Inflammatory macrophage treated with lipopolysaccharide for 1 hour (primary cell): ENCODE data around the gene RPRML.
"Not testable (repeated sequence)": the region's sequence is repeated elsewhere in the genome, so short reads cannot be mapped to it uniquely, and the experiment has no call there.

ENCODE experiments used
- DNase-seq, 2 donors: peaks; one replicate each; pipeline ENCODE4 v3.0.0-alpha.2; 2020 to 2022

The RPRML gene

GRCh38 chr17:46975287-46975686, 3.8 kb downstream of the RPRML start:
- DNase-seq = no peak

GRCh38 chr17:46974086-46974485, 5.0 kb downstream of the RPRML start:
- DNase-seq = no peak

- no peak for DNase-seq
Measured at GRCh38 chr17:46972346-46972745, 6.7 kb downstream of the RPRML start.

- no peak for DNase-seq
Measured at GRCh38 chr17:46971647-46972300, 7.3 kb downstream of the RPRML start.

- DNase-seq = no peak
Measured at GRCh38 chr17:46968896-46969295, 10.2 kb downstream of the RPRML start.

- DNase-seq = no peak
Measured at GRCh38 chr17:46968224-46968834, 10.7 kb downstream of the RPRML start.

GRCh38 chr17:46964315-46965265, 14.5 kb downstream of the RPRML start:
- no peak for DNase-seq

- DNase-seq = no peak
Measured at GRCh38 chr17:46963571-46963970, 15.5 kb downstream of the RPRML start.

GRCh38 chr17:46962374-46962790, 16.7 kb downstream of the RPRML start:
- no peak for DNase-seq

- no peak for DNase-seq
Measured at GRCh38 chr17:46960152-46960551, 18.9 kb downstream of the RPRML start.

GRCh38 chr17:46958041-46958591, 20.9 kb downstream of the RPRML start:
- peak in 1 of 2 donors; percentile 19 for DNase-seq

GRCh38 chr17:46953191-46953590, 25.9 kb downstream of the RPRML start:
- not testable (repeated sequence) for DNase-seq

- no peak for DNase-seq
Measured at GRCh38 chr17:46952115-46952514, 26.9 kb downstream of the RPRML start.

- no peak for DNase-seq
Measured at GRCh38 chr17:46951706-46952105, 27.3 kb downstream of the RPRML start.

- no peak for DNase-seq
Measured at GRCh38 chr17:46950997-46951621, 27.9 kb downstream of the RPRML start.

GRCh38 chr17:46950342-46950996, 28.6 kb downstream of the RPRML start:
- no peak for DNase-seq

GRCh38 chr17:46949291-46950174, 29.5 kb downstream of the RPRML start:
- DNase-seq = no peak

- no peak for DNase-seq
Measured at GRCh38 chr17:46948544-46948943, 30.5 kb downstream of the RPRML start.

GRCh38 chr17:46947216-46947615, 31.8 kb downstream of the RPRML start:
- no peak for DNase-seq

- no peak for DNase-seq
Measured at GRCh38 chr17:46944931-46945330, 34.1 kb downstream of the RPRML start.
